Inflammatory macrophage (primary cell): ENCODE data around the gene SH3GLB1.

Experiments
- DNase-seq, 2 donors: peaks; one replicate each; pipeline ENCODE4 v3.0.0-alpha.2; 2020 to 2022

SH3GLB1 gene

GRCh38 chr1:86774305-86775295 is 70.2 kb downstream of the SH3GLB1 start:
- DNase-seq: peak; percentile 98

GRCh38 chr1:86775395-86775794 is 71.0 kb downstream of the SH3GLB1 start:
- no peak for DNase-seq

- no peak for DNase-seq
These were observed 71.7 kb downstream of the SH3GLB1 start for GRCh38 chr1:86776108-86776507.

- no peak for DNase-seq
These were observed 74.3 kb downstream of the SH3GLB1 start for GRCh38 chr1:86778569-86779239.

- DNase-seq: no peak
These were observed 75.2 kb downstream of the SH3GLB1 start for GRCh38 chr1:86779308-86780191.

- DNase-seq: no peak
These were observed 78.1 kb downstream of the SH3GLB1 start for GRCh38 chr1:86782482-86782881.

GRCh38 chr1:86787621-86788020 is 83.2 kb downstream of the SH3GLB1 start:
- peak; percentile 36 to 51 for DNase-seq

GRCh38 chr1:86788300-86789206 is 84.2 kb downstream of the SH3GLB1 start:
- DNase-seq: peak; percentile 79 to 95

DNA sequence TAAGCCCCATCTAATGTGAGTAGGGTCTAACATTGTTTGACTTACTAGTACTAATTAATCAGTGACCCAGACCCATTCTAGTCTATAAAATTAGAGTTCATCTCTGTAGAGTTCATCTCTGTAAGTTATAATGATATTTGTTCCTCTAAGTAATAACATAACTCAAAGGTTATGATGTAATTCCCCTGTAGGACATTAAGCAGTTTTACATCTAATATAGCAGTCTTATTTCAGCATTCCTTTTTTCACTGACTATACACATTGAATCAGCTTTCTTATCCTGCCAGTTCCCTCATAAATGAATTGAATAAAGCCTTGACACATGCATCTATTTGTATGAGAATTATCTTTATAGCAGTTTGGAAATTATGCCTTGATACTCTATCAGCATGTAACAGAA is 90.9 kb downstream of the SH3GLB1 start:
- no peak for DNase-seq
